ENCODE data around the gene SMYD5. TPM values are rescaled to one million over a fixed set of nuclear protein-coding genes. Genes with fewer than 3 reads are reported as not detected.

Gene SMYD5
- total RNA-seq, 1 donor from 2014 or later: 30.3 TPM

GRCh38 chr2:73233154-73233931 lies 19.3 kb downstream of the SMYD5 start, which contains the start of gene PRADC1:
Gene PRADC1 (minus strand): TSS chr2:73233239. CDS start chr2:73233160, 79 bp downstream.
- H3K4me3 Mint-ChIP-seq: peak within 1 kb of the TSS; percentile 99
- TF ChIP-seq CTCF (conservative IDR thresholded peaks at IDR 0.05): no peak
- no peaks in the 10 kb centered on the region for H3K9me3 Mint-ChIP-seq
- DNase-seq (ENCODE audit: extremely low spot score, unreplicated experiment): peak; percentile 98
- peak within 1 kb of the TSS; percentile 94 for H3K27ac Mint-ChIP-seq
- no peaks in the 10 kb centered on the region for H3K36me3 Mint-ChIP-seq
- H3K4me1 Mint-ChIP-seq (ENCODE audit: unreplicated experiment): peaks cover 23% of the 10 kb centered on the region
- no peaks in the 10 kb centered on the region for H3K27me3 Mint-ChIP-seq

- H3K27me3 Mint-ChIP-seq: no peaks in the 10 kb centered on the region
- H3K27ac Mint-ChIP-seq: peak within 1 kb of the TSS; percentile 94
- peak within 1 kb of the TSS; percentile 99 for H3K4me3 Mint-ChIP-seq
- H3K4me1 Mint-ChIP-seq (ENCODE audit: unreplicated experiment): peaks cover 27% of the 10 kb centered on the region
- peak; percentile 83 for DNase-seq (ENCODE audit: extremely low spot score, unreplicated experiment)
- H3K36me3 Mint-ChIP-seq: no peaks in the 10 kb centered on the region
- H3K9me3 Mint-ChIP-seq: no peaks in the 10 kb centered on the region
- TF ChIP-seq CTCF (conservative IDR thresholded peaks at IDR 0.05): no peak
Observed at GRCh38 chr2:73233932-73234832, 20.1 kb downstream of the SMYD5 start, which contains the start of gene CCT7. Gene CCT7 (plus strand): TSS chr2:73234308. CDS start chr2:73234379, 71 bp downstream.

- Mint-ChIP-seq H3K36me3 (no peaks in the 10 kb centered on the region), H3K27me3 (no peaks in the 10 kb centered on the region), H3K9me3 (no peaks in the 10 kb centered on the region), H3K27ac (peak overlapping the region; percentile 94), H3K4me1 (ENCODE audit: unreplicated experiment) (peaks cover 27% of the 10 kb centered on the region), H3K4me3 (peak overlapping the region; percentile 99)
- DNase-seq (ENCODE audit: extremely low spot score, unreplicated experiment): no peak
- TF ChIP-seq CTCF (conservative IDR thresholded peaks at IDR 0.05): no peak
Observed at GRCh38 chr2:73235315-73236028, 21.4 kb downstream of the SMYD5 start.

- peaks cover 27% of the 10 kb centered on the region for H3K4me1 Mint-ChIP-seq (ENCODE audit: unreplicated experiment)
- no peak for DNase-seq (ENCODE audit: extremely low spot score, unreplicated experiment)
- H3K27ac Mint-ChIP-seq: no peak overlapping the region
- TF ChIP-seq CTCF (conservative IDR thresholded peaks at IDR 0.05): no peak
- no peaks in the 10 kb centered on the region for H3K36me3 Mint-ChIP-seq
- peak overlapping the region; percentile 22 for H3K4me3 Mint-ChIP-seq
- H3K9me3 Mint-ChIP-seq: no peaks in the 10 kb centered on the region
- no peaks in the 10 kb centered on the region for H3K27me3 Mint-ChIP-seq
Observed at GRCh38 chr2:73237168-73237567, 23.1 kb downstream of the SMYD5 start.

GRCh38 chr2:73238149-73238548 lies 24.1 kb downstream of the SMYD5 start:
- no peak for DNase-seq (ENCODE audit: extremely low spot score, unreplicated experiment)
- H3K27me3 Mint-ChIP-seq: no peaks in the 10 kb centered on the region
- H3K36me3 Mint-ChIP-seq: peaks cover 3% of the 10 kb centered on the region
- H3K4me3 Mint-ChIP-seq: peak overlapping the region; percentile 33
- H3K27ac Mint-ChIP-seq: no peak overlapping the region
- no peak for TF ChIP-seq CTCF (conservative IDR thresholded peaks at IDR 0.05)
- peaks cover 23% of the 10 kb centered on the region for H3K4me1 Mint-ChIP-seq (ENCODE audit: unreplicated experiment)
- H3K9me3 Mint-ChIP-seq: no peaks in the 10 kb centered on the region

All from type B pancreatic cell (in vitro differentiated cells).